D341Med (cell line): ENCODE data around the gene PTPN18.

Source experiments
- DNase-seq: peaks from one replicate; pipeline ENCODE4 v3.0.0; 2012; ENCODE audit warnings: low spot score

PTPN18 gene

DNA sequence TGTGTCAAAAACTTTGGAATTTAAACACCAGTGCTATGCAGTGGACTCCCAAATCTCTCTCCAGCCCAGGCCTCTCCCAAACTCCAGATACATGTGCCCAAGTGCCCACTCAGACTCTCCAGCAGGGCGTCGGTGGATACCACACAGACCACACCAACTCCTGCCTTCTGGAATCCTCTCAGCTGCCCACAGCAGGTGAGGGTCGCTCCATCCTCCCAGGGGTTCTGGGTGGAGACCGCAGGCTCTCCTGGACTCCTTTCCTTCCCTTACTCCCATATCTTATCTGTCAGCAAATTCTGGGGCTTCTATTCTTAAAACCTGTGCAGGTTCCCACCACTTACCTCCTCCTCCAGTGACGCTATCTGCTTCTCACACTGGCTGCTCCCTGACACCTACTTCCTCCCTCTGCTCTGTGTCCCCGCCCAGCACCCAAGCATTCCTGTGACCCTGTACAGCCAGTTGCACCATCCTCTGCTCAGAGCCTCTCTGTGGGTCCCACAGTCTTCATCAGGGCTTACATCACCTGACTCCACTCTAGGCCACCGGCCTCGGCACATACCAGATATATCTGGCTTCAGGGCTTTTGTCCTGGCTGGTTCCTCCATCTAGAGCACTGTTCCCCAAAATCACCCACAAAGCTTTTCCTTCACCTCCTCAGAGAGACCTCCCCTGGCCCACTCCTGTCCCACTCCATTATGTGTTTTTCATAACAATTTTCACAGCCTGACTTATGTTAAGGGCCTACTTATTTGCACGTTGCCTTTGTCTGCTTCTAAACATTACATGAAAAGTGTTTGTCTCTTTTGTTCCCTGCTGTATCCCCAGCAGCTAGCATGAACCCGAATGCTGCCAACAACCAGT, 15.7 kb upstream of the PTPN18 start:
- DNase-seq = no peak

DNA sequence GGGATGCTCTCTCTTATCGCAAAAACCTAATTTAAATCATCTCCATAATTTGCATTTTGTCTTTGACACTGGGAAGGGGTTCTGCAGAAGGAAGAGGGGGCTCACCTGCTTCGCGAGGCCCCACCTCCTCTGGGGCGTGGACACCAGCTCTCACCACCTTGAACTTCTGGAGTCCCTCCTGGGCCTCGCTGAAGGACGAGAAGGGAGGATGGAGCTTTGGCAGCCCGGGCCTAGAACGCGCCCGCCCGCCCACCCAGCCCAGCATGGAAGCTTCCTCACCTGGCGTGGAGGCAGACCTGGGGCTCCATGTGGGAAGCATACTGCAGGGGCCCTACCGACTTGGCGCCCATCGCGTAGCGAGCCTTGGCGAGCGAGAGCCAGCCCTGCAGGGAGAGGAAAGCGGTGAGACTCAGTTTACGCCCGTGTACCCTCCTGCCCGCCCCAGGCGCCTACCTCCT, 14.3 kb upstream of the PTPN18 start:
- DNase-seq = no peak

GRCh38 chr2:130342020-130342532, 13.8 kb upstream of the PTPN18 start:
- DNase-seq = peak; percentile 84

- DNase-seq = peak; percentile 85
Measured at GRCh38 chr2:130342533-130343275, 13.2 kb upstream of the PTPN18 start, which contains the start of gene IMP4. TSS of gene IMP4 (plus strand) at chr2:130342897. CDS start at chr2:130342933, 36 bp downstream.

GRCh38 chr2:130344578-130344977, 11.3 kb upstream of the PTPN18 start:
- no peak for DNase-seq

- DNase-seq = no peak
Measured at GRCh38 chr2:130345091-130345490, 10.8 kb upstream of the PTPN18 start.

GRCh38 chr2:130345611-130346010, 10.2 kb upstream of the PTPN18 start:
- DNase-seq = no peak

- DNase-seq = no peak
Measured at GRCh38 chr2:130346041-130346740, 9.7 kb upstream of the PTPN18 start.

DNA sequence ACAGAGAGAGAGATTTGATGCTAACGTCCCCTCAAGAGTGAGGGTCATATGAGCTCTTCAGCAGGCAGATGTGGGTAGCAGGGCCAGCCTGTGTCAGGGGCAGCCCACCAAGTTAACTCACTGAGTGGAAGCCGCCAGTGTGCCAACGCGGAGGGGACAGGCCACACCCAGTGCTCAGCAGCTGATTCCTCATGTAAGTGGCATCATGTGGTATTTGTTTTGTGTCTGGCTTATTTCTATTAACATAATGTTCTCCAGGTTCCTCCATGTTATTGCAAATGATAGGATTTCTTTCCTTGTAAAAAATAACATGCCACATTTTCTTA, 9.2 kb upstream of the PTPN18 start:
- no peak for DNase-seq

DNA sequence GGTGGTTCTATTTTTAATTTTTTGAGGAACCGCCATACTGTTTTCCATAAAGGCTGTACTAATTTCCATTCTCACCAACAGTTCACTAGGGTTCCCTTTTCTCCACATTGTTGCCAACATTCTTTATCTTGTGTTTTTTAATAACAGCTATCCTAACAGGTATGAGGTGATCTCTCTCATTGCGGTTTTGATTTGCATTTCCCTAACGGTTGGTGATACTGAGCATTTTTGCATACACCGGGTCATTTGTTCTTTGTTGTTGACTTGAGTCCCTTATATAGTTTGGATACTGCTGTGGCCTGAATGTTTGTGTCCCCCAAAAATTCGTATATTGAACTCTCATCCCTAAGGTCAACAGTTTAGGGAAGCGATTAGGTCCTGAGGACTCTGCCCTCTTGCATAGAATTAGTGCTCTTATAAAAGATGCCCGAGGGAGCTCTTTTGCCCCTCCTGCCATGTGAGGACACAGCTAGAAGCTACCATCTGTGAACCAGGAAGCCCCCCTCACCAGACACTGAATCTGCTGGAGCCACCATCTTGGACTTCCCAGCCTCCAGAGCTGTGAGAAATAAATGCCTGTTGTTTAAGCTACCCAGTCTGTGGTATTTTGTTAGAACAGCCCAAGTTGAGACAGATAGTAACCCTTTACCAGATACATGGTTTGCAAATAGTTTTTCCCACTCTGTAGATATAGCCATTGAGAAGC, 8.5 kb upstream of the PTPN18 start:
- DNase-seq = no peak

GRCh38 chr2:130349174-130349573, 6.7 kb upstream of the PTPN18 start:
- no peak for DNase-seq

DNA sequence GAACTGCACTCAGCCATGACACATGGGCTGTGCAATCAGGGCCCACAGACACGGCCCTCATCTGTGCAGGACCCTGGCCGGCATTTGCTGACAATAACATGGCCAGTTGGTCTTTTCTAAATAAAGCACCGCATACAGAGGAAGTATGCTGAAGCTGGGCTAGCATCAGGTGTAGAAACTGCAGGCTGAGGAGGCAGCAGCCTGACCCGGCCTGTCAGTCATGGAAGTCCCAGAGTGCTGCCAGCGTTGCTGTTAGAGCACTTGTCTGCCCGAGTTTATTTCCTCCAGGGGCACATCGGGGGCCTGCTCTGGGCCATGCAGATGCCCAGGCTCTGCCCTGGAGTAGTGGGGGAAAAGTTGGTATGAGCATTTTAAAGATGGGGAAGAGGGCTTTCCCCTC, 4.1 kb upstream of the PTPN18 start:
- DNase-seq = no peak

DNA sequence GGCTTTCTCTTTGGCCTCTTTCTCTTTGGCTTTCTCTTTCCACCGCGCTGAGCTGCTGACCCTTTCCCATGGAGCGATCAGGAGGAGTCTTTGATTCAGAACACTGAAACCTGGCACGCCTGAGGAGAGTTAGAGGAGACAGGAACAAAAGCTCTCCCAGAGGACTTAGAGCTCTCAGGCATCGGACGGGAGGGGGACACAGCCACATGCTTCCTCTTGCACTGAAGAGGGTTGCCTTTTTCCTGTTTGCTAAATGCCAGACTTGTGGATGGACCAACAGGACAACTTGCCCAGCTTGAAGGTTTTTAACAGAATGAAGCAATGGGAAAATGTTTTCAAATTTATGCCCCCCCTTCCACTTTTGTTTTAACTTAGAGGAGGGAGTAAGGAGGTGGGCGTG, 3.6 kb upstream of the PTPN18 start:
- DNase-seq = no peak

GRCh38 chr2:130353291-130354138, 2.3 kb upstream of the PTPN18 start:
- DNase-seq = no peak

DNA sequence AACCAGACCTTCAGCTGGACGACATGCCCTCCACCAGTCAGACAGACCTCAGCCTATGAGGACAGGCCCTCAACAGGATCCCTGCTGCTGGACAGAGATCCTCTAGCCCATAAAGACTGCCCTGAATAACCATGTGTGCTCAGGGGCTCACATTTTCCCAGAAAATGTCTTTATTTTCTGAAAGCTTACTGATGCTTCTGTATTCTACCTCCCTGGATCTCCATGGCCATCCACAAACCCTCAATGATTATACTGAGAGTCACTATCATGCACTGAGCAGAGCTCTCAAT, 1.8 kb upstream of the PTPN18 start:
- no peak for DNase-seq

DNA sequence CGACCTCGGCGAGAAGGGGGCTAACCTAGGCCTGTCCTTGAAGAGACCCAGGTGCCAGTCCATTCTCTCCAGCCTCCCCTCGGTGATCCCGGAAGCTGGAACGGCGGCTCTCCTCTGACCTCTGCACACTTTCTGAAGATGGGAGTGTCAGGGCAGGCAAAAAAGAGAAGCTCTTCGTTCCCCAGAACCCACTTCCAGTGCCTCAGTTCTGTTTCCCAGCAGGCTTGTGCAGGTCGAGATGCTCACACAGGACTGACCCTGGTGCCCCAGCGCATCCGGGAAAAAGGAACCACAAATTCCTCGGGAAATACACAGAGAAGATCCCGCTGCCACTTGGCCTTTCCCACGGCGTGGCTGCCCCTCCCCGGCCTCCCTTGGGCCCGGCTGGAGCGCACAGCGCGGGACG, 681 bp upstream of the PTPN18 start:
- DNase-seq = no peak

DNA sequence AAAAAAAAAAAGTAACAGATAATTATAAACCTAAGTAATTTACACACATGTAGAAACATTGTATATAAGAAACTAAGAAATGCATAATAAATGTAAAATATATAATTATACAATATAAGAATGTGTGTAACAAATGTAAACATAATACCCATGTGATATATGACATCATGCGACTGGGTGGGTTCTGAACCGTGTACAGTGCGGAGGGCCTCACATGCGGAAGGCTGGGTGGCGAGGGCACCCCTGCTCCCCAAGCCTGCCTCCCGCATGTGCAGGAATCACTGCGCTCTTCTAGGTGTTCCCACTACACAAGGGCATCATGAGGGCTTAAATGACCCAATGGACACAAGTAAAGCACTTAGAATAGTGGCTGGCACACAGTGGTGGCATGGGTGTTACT, 2.0 kb downstream of the PTPN18 start:
- DNase-seq = no peak

- DNase-seq = no peak
Measured at GRCh38 chr2:130358420-130359350, 2.8 kb downstream of the PTPN18 start.

DNA sequence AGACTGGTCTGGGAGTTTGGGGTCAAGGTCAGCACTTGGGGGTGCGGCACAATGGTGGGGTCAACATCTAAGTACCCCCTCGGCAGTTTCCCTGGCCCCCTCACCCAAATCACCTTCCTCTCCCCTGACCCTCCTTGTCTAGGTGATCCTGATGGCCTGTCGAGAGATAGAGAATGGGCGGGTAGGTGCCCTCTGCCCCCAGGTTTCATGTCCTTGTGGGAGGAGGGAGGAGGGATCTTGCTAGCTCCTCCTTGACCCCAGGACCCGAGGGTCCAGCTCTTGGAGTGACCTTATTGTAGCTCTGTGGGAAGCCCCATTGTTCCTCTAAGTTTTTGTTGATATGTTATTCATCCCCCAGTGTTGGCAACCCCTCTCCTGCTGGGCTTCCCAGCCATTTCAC, 3.6 kb downstream of the PTPN18 start:
- no peak for DNase-seq

DNA sequence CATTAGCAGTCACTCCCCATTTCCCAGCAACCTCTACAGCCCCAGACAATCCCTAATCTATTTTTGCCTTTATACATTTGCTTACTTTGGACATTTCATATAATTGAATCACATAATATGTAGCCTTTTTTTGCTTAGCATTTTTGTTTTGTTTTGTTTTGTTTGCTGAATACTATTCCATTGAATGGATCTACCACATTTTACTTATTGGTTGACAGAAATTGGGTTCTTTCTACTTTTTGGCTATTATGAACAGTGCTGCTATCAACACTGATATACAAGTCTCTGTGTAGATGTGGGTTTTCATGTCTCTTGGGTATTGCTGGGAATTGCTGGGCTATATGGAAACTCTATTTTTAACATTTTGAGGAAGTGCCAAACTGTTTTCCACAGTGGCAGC, 7.6 kb downstream of the PTPN18 start:
- no peak for DNase-seq
